MM.1S (cell line): ENCODE measurements around the gene OR51B4.

Experiments used
- DNase-seq: peaks from one replicate; pipeline ENCODE4 v3.0.0-alpha.2; 2015
- H2AFZ ChIP-seq: fragments of 300-600 bp; sonication (generic); 2 replicates; pipeline ENCODE4 v1.6.0; 2016; ENCODE audit warnings: antibody characterized with exemption, low read length
- H3F3A ChIP-seq: fragments of 300-600 bp; sonication (generic); 2 replicates; pipeline ENCODE4 v1.6.1; 2016; ENCODE audit warnings: mild to moderate bottlenecking, antibody characterized with exemption, low read length, moderate library complexity, mixed read lengths; ENCODE audit not compliant: insufficient read depth
- H3K27ac ChIP-seq: fragments of 300-600 bp; sonication (generic); 2 replicates; pipeline ENCODE4 v1.5.1; 2016; ENCODE audit warnings: mild to moderate bottlenecking, low read length
- H3K27me3 ChIP-seq: fragments of 300-600 bp; sonication (generic); replicated peaks from 2 replicates; pipeline ENCODE4 v1.6.0; 2016; ENCODE audit warnings: low read length; ENCODE audit not compliant: insufficient read depth
- H3K36me3 ChIP-seq: fragments of 300-600 bp; sonication (generic); replicated peaks from 2 replicates; pipeline ENCODE4 v1.6.1; 2016; ENCODE audit warnings: mild to moderate bottlenecking, low read length, mixed read lengths; ENCODE audit not compliant: insufficient read depth
- H3K4me1 ChIP-seq: fragments of 300-600 bp; sonication (generic); 2 replicates; pipeline ENCODE4 v1.6.1; 2016; ENCODE audit warnings: low read length, mixed read lengths
- H3K4me2 ChIP-seq: fragments of 300-600 bp; sonication (generic); 2 replicates; pipeline ENCODE4 v1.6.0; 2016; ENCODE audit warnings: low read depth, low read length
- H3K4me3 ChIP-seq: fragments of 300-600 bp; sonication (generic); 2 replicates; pipeline ENCODE4 v1.5.1; 2016; ENCODE audit warnings: low read length, mixed read lengths
- H3K79me2 ChIP-seq: fragments of 300-600 bp; sonication (generic); 2 replicates; pipeline ENCODE4 v1.6.1; 2016; ENCODE audit warnings: mixed run types, low read length, mixed read lengths
- H3K9ac ChIP-seq: fragments of 300-600 bp; sonication (generic); 2 replicates; pipeline ENCODE4 v1.6.1; 2016; ENCODE audit warnings: low read length, mixed read lengths
- H3K9me2 ChIP-seq: fragments of 300-600 bp; sonication (generic); replicated peaks from 2 replicates; pipeline ENCODE4 v1.6.1; 2016; ENCODE audit warnings: mild to moderate bottlenecking, low read length, mixed read lengths; ENCODE audit not compliant: insufficient read depth
- H3K9me3 ChIP-seq: fragments of 300-600 bp; sonication (generic); replicated peaks from 2 replicates; pipeline ENCODE4 v1.6.1; 2016; ENCODE audit warnings: mild to moderate bottlenecking, low read length, mixed read lengths; ENCODE audit not compliant: insufficient read depth
- H4K20me1 ChIP-seq: fragments of 300-600 bp; sonication (generic); 2 replicates; pipeline ENCODE4 v1.6.1; 2016; ENCODE audit warnings: mild to moderate bottlenecking, low read length, moderate library complexity, mixed read lengths; ENCODE audit not compliant: insufficient read depth
- EZH2 ChIP-seq: fragments of 300-600 bp; sonication (generic); optimal IDR thresholded peaks from 2 replicates; pipeline ENCODE3; 2017; ENCODE audit warnings: low read depth, mild to moderate bottlenecking, antibody characterized with exemption, low read length, mixed read lengths
- EZH2phosphoT487 ChIP-seq: fragments of 300-600 bp; sonication (generic); IDR thresholded peaks from 2 replicates; pipeline ENCODE4 v1.6.1; 2018; ENCODE audit warnings: antibody characterized with exemption, low read length
- TF ChIP-seq, protein P1 (sequence below): fragments of 300-600 bp; sonication (generic); IDR thresholded peaks from 2 replicates; pipeline ENCODE4 v1.5.1; 2016; ENCODE audit warnings: antibody characterized with exemption, low read length, mixed read lengths

The OR51B4 gene

DNA sequence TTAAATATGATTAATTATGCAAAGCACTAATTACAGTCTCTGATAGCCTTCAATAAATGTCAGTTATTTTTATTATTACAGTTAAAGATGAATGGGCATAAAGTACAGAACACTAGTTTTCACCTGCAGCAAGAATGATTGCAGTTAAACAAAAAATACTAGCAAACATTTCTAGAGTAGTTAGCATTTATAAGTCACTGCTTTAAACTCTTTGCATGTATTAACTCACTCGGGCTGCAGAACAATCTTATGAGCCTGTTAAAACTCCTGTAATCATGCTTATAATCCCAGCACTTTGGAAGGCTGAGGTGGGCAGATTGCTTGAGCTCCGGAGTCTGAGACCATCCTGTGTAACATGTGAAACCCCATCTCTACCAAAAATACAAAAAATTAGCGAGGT is 14.8 kb downstream of the OR51B4 start:
- no peaks in the 10 kb centered on the region for H3K9me2 ChIP-seq
- no peak overlapping the region for H3K4me3 ChIP-seq
- no peaks in the 10 kb centered on the region for H3K9me3 ChIP-seq
- no peaks in the 10 kb centered on the region for H3K27me3 ChIP-seq
- no peaks in the 10 kb centered on the region for H4K20me1 ChIP-seq
- H3K9ac ChIP-seq: no peak overlapping the region
- H3K27ac ChIP-seq: no peak overlapping the region
- H2AFZ ChIP-seq: no peak overlapping the region
- DNase-seq: no peak
- H3K79me2 ChIP-seq: no peaks in the 10 kb centered on the region
- H3K4me1 ChIP-seq: peaks cover 37% of the 10 kb centered on the region
- H3F3A ChIP-seq: no peaks in the 10 kb centered on the region; the same call in 1 of the 2 replicates
- no peaks in the 10 kb centered on the region for H3K36me3 ChIP-seq
- no peak overlapping the region for H3K4me2 ChIP-seq
- TF ChIP-seq, protein P1, sequence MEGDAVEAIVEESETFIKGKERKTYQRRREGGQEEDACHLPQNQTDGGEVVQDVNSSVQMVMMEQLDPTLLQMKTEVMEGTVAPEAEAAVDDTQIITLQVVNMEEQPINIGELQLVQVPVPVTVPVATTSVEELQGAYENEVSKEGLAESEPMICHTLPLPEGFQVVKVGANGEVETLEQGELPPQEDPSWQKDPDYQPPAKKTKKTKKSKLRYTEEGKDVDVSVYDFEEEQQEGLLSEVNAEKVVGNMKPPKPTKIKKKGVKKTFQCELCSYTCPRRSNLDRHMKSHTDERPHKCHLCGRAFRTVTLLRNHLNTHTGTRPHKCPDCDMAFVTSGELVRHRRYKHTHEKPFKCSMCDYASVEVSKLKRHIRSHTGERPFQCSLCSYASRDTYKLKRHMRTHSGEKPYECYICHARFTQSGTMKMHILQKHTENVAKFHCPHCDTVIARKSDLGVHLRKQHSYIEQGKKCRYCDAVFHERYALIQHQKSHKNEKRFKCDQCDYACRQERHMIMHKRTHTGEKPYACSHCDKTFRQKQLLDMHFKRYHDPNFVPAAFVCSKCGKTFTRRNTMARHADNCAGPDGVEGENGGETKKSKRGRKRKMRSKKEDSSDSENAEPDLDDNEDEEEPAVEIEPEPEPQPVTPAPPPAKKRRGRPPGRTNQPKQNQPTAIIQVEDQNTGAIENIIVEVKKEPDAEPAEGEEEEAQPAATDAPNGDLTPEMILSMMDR: no peak
- no peak for TF ChIP-seq EZH2
- TF ChIP-seq EZH2phosphoT487: no peak

DNA sequence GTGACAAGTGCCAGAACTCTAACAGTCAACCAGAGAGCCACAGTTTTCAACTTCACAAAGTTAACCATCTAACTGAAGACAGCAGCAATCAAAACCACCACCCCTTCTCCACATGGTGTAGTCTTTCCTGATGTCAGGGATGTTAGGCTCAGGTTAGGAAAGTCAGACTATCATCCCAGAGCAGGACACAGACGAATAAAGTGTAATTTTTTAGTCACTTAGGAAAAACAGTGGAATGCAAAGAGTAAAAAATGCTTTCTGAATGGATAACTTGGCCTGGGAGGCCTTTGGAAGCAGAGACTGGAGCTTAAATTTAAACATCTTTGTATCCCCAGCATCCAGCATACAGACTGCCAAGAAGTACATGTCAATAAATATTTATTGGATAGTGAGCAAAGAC is 15.4 kb downstream of the OR51B4 start:
- H3K9me2 ChIP-seq: no peaks in the 10 kb centered on the region
- no peaks in the 10 kb centered on the region; the same call in 1 of the 2 replicates for H3F3A ChIP-seq
- no peak overlapping the region for H3K4me3 ChIP-seq
- no peak overlapping the region for H3K4me2 ChIP-seq
- no peak overlapping the region for H3K27ac ChIP-seq
- H3K4me1 ChIP-seq: peaks cover 33% of the 10 kb centered on the region
- H3K9me3 ChIP-seq: no peaks in the 10 kb centered on the region
- H3K9ac ChIP-seq: no peak overlapping the region
- no peaks in the 10 kb centered on the region for H3K36me3 ChIP-seq
- no peaks in the 10 kb centered on the region for H3K27me3 ChIP-seq
- no peaks in the 10 kb centered on the region for H4K20me1 ChIP-seq
- TF ChIP-seq, protein P1: no peak
- TF ChIP-seq EZH2phosphoT487 (no peak), EZH2 (no peak)
- DNase-seq: no peak
- H2AFZ ChIP-seq: no peak overlapping the region
- no peaks in the 10 kb centered on the region for H3K79me2 ChIP-seq

DNA sequence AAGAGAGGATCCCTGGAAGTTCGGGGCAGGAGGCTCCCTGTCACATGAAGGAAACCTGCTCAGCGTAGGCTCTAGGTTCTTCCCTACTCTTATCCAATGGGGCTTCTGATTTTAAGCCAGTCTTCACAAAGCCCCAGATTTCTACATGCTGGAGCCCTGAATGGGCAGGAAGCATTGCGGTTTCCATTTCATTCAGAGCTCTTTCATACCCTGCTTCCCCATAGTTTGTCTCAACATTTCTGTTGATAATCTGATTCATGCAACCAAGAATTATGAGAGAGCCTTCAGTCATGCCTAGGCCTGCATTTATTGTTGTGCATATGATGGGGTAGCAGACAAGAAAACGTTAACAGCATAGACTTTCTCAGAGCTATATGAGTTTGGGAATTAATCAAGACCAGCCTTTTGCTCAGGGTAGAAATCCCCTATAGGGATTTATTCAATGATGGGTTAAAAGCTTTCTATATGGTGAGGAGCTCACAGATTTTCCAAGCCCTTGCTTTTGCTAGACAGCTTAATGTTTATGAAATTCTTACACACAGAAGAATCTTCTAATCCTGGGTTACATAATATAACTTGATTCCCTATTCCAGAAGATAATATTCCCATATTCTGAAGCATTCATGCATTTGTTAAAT is 15.9 kb downstream of the OR51B4 start:
- Histone ChIP-seq H3K9ac (no peak overlapping the region), H3K4me3 (no peak overlapping the region)
- TF ChIP-seq, protein P1: no peak
- no peak for TF ChIP-seq EZH2
- no peak for TF ChIP-seq EZH2phosphoT487

More for the DNA sequence above, 15.9 kb downstream of the OR51B4 start:
- Histone ChIP-seq H2AFZ (no peak overlapping the region), H3K4me1 (peaks cover 29% of the 10 kb centered on the region), H3K27ac (peak overlapping the region; percentile 9; the same call in 1 of the 2 replicates), H4K20me1 (no peaks in the 10 kb centered on the region), H3K79me2 (no peaks in the 10 kb centered on the region), H3K9me2 (no peaks in the 10 kb centered on the region), H3K27me3 (no peaks in the 10 kb centered on the region), H3F3A (no peaks in the 10 kb centered on the region; the same call in 1 of the 2 replicates), H3K36me3 (no peaks in the 10 kb centered on the region), H3K4me2 (peak overlapping the region; percentile 7; the same call in 1 of the 2 replicates), H3K9me3 (no peaks in the 10 kb centered on the region)
- peak; percentile 67 for DNase-seq
